Colonic mucosa (tissue), 4 donors: ENCODE results near the gene BEAN1. TPM values are rescaled to one million over a fixed set of nuclear protein-coding genes. Genes with fewer than 3 reads are reported as not detected.

Experiments
- DNase-seq: peaks from one replicate; pipeline ENCODE4 v3.0.0-alpha.2; 2020
- H3K27ac ChIP-seq: fragments of 200-600 bp; one replicate; pipeline ENCODE4 v1.8.0; 2021
- H3K27me3 ChIP-seq: fragments of 200-600 bp; one replicate; pipeline ENCODE4 v1.8.0; 2021
- H3K36me3 ChIP-seq: fragments of 200-600 bp; one replicate; pipeline ENCODE4 v1.8.0; 2021
- H3K4me1 ChIP-seq: fragments of 200-600 bp; one replicate; pipeline ENCODE4 v1.8.0; 2021; ENCODE audit warnings: mild to moderate bottlenecking
- H3K4me3 ChIP-seq: fragments of 200-600 bp; one replicate; pipeline ENCODE4 v1.8.0; 2021
- H3K9ac ChIP-seq, 2 donors: one replicate each; pipeline ENCODE4 v1.7.0; 2013; ENCODE audit warnings: control low read depth in 2 of 2, low read depth in 2 of 2, low read length in 2 of 2
- H3K9me3 ChIP-seq: fragments of 200-600 bp; one replicate; pipeline ENCODE4 v1.8.0; 2021
- CTCF ChIP-seq: fragments of 200-600 bp; IDR thresholded peaks from one replicate; pipeline ENCODE4 v1.8.0; 2022; ENCODE audit warnings: antibody characterized with exemption, mild to moderate bottlenecking
- intact Hi-C: fragments of 100-400 bp; cut with DNase I; formaldehyde crosslinking; loops from one replicate; pipeline ENCODE4 v1.14.1; 2022
- total RNA-seq, 2 donors: library from RNA; stranded (reverse); fragmentation: NEBNext Ultra II Directional in 1 of 2; extraction: Animal tissue kit (Norgen Biotek cat#: 25700) in 1 of 2; gene quantifications; one replicate each; pipeline ENCODE4 v1.2.1, GENCODE V29; 2021
- donor health status: healthy.
- donor health status: DM: no; HTN: no; CAD: no.
- donor health status: DM: no; HTN: no; CAD: no.

Gene BEAN1
- total RNA-seq, 2 donors from 2014 or later, result 0.32 TPM; not detected in 1

- intact Hi-C loops, result no loop called here
- DNase-seq, result no peak
- no peaks in the 10 kb centered on the region for H3K9me3 ChIP-seq
- H3K4me1 ChIP-seq, result no peaks in the 10 kb centered on the region
- no peaks in the 10 kb centered on the region for H3K36me3 ChIP-seq
- H3K9ac ChIP-seq, result no peak overlapping the region
- no peaks in the 10 kb centered on the region for H3K27me3 ChIP-seq
- no peak overlapping the region for H3K4me3 ChIP-seq
- no peak overlapping the region for H3K27ac ChIP-seq
- no peak for TF ChIP-seq CTCF
These were observed 44.2 kb downstream of the BEAN1 start for GRCh38 chr16:66471264-66471663.

- no peaks in the 10 kb centered on the region for H3K4me1 ChIP-seq
- no peaks in the 10 kb centered on the region for H3K36me3 ChIP-seq
- DNase-seq, result no peak
- H3K9me3 ChIP-seq, result no peaks in the 10 kb centered on the region
- no peak overlapping the region for H3K4me3 ChIP-seq
- no peaks in the 10 kb centered on the region for H3K27me3 ChIP-seq
- no peak for TF ChIP-seq CTCF
- no peak overlapping the region for H3K27ac ChIP-seq
- H3K9ac ChIP-seq, result no peak overlapping the region
- intact Hi-C loops, result no loop called here
These were observed 44.8 kb downstream of the BEAN1 start for GRCh38 chr16:66471716-66472393.

- Histone ChIP-seq H3K27me3 (no peaks in the 10 kb centered on the region), H3K9ac (no peak overlapping the region), H3K4me1 (no peaks in the 10 kb centered on the region), H3K4me3 (no peak overlapping the region), H3K9me3 (no peaks in the 10 kb centered on the region), H3K36me3 (no peaks in the 10 kb centered on the region), H3K27ac (no peak overlapping the region)
- DNase-seq, result no peak
- TF ChIP-seq CTCF, result no peak
- intact Hi-C loops, result no loop called here
These were observed 46.0 kb downstream of the BEAN1 start for GRCh38 chr16:66473051-66473571.

GRCh38 chr16:66473654-66474519, 46.8 kb downstream of the BEAN1 start:
- intact Hi-C loops, result no loop called here

More at GRCh38 chr16:66473654-66474519, 46.8 kb downstream of the BEAN1 start:
- Histone ChIP-seq H3K36me3 (no peaks in the 10 kb centered on the region), H3K27me3 (no peaks in the 10 kb centered on the region), H3K27ac (no peak overlapping the region), H3K9ac (no peak overlapping the region), H3K4me1 (no peaks in the 10 kb centered on the region), H3K9me3 (no peaks in the 10 kb centered on the region), H3K4me3 (no peak overlapping the region)
- TF ChIP-seq CTCF, result no peak
- no peak for DNase-seq
